Esophagus squamous epithelium (tissue), 5 donors: ENCODE results near the gene ANK3. TPM values are rescaled to one million over a fixed set of nuclear protein-coding genes. Genes with fewer than 3 reads are reported as not detected.

Experiments used
- DNase-seq: peaks from one replicate; lab custom pipeline; 2025; lab: John Stamatoyannopoulos, UW
- H3K27ac ChIP-seq, 4 donors: fragments of 200-600 bp; sonication (generic); one replicate each; pipeline ENCODE4 v1.5.1; 2016 to 2019; ENCODE audit warnings: mild to moderate bottlenecking in 1 of 4
- H3K27me3 ChIP-seq, 4 donors: fragments of 200-600 bp; sonication (generic); 1 replicate in 3 of 4; 2 replicates in 1 of 4; pipeline versions ENCODE4 v1.5.1 to v1.6.0; 2017 to 2021; ENCODE audit warnings: antibody characterized with exemption in 1 of 4
- H3K36me3 ChIP-seq, 3 donors: fragments of 200-600 bp; sonication (generic); one replicate each; pipeline ENCODE4 v1.5.1; 2016 to 2019
- H3K4me1 ChIP-seq, 3 donors: fragments of 200-600 bp; sonication (generic); one replicate each; pipeline ENCODE4 v1.5.1; 2017 to 2019
- H3K4me3 ChIP-seq, 4 donors: fragments of 200-600 bp; sonication (generic); 1 replicate in 3 of 4; 2 replicates in 1 of 4; pipeline ENCODE4 v1.5.1; 2016 to 2019; ENCODE audit warnings: mild to moderate bottlenecking in 2 of 4, moderate library complexity in 1 of 4
- H3K9me3 ChIP-seq, 3 donors: fragments of 200-600 bp; sonication (generic); one replicate each; pipeline ENCODE4 v1.5.1; 2016 to 2019
- POLR2A ChIP-seq, 4 donors: fragments of 450-650 bp; IDR thresholded peaks; one replicate each; pipeline ENCODE4 v1.6.1; 2017; ENCODE audit warnings: antibody characterized with exemption in 4 of 4, mild to moderate bottlenecking in 4 of 4, moderate library complexity in 3 of 4
- whole genome bisulfite sequencing, 2 donors: methylation state at CpG; one replicate each; pipeline ENCODE4 v1.1.5; 2018; 5-methylcytosine and 5-hydroxymethylcytosine counted together
- intact Hi-C: fragments of 100-400 bp; cut with DNase I; formaldehyde crosslinking; loops from one replicate; pipeline ENCODE4 v1.15.0; 2022
- total RNA-seq, 4 donors: library from RNA; depleted of rRNA; stranded (reverse); fragments of >200 nt; gene quantifications; one replicate each; pipeline ENCODE4 v1.1.0, GENCODE V29; 2016
- TF ChIP-seq, protein P1 (sequence below), 6 experiments: fragments of 450-650 bp in 4 of 6; fragments of 200-600 bp in 2 of 6; sonication (generic) in 2 of 6; IDR thresholded peaks; one replicate each; pipeline ENCODE4 v1.5.1; 2016 to 2019; ENCODE audit warnings: antibody characterized with exemption in 6 of 6, mild to moderate bottlenecking in 4 of 6, moderate library complexity in 4 of 6
- donor health status: DM: yes; HTN: yes; CAD: no.

ANK3 gene
- total RNA-seq, 4 donors from 2014 or later = 23.1 to 59.1 (median 33.0) TPM

DNA sequence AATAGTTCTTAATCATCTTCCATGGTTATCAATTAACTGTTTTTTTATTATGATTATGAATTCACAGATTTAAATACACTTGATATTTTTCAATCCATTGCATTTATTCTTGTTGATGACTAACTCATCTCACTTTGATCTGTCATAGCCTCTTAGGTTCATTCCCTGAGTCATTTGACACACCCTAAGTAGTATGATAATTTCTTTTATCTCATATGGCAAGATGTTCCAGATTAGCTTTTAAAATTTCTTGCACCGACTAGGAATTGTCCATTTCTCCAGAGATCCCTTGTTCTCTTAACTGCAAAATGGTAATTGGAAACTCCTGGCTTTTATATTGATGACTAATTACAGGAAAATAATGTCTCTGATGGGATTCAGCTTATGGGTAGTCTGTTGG is 395.7 kb downstream of the ANK3 start:
- TF ChIP-seq, protein P1, sequence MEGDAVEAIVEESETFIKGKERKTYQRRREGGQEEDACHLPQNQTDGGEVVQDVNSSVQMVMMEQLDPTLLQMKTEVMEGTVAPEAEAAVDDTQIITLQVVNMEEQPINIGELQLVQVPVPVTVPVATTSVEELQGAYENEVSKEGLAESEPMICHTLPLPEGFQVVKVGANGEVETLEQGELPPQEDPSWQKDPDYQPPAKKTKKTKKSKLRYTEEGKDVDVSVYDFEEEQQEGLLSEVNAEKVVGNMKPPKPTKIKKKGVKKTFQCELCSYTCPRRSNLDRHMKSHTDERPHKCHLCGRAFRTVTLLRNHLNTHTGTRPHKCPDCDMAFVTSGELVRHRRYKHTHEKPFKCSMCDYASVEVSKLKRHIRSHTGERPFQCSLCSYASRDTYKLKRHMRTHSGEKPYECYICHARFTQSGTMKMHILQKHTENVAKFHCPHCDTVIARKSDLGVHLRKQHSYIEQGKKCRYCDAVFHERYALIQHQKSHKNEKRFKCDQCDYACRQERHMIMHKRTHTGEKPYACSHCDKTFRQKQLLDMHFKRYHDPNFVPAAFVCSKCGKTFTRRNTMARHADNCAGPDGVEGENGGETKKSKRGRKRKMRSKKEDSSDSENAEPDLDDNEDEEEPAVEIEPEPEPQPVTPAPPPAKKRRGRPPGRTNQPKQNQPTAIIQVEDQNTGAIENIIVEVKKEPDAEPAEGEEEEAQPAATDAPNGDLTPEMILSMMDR (IDR thresholded peaks at IDR 0.05) = no peak
- no peak for TF ChIP-seq POLR2A (IDR thresholded peaks at IDR 0.05)
- Histone ChIP-seq H3K4me3 (no peak overlapping the region), H3K4me1 (peaks cover 6 to 69% (median 12%) of the 10 kb centered on the region in 3 donors), H3K27ac (peak overlapping the region in 2 of 4 donors; percentile 35 to 47), H3K36me3 (no peaks in the 10 kb centered on the region), H3K9me3 (no peaks in the 10 kb centered on the region), H3K27me3 (no peaks in the 10 kb centered on the region)
- 30 to 42% methylated on average over 1 of the region's 1 CpG for WGBS, 2 donors
- DNase-seq = no peak
- intact Hi-C loops = no loop called here

DNA sequence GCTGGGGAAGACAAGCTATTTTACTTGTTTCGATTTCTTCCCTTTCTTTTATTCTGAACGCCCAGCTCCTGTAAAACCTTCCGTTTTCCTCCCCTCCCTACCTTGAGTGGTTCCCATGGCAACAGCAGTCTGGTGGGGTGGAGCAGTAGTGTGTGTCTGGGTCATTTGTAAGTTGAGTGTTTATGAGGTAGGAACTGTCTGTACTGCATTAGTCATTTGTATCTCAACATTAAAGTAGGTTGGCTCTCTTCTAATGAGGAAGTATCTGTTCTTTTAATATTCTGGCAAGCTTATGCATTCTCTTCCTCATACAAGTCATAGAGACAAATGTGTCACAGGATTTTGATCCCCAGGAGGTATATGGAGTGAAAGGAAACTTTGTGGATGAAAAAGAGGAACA is 398.0 kb downstream of the ANK3 start:
- Histone ChIP-seq H3K27me3 (no peaks in the 10 kb centered on the region), H3K4me3 (peak overlapping the region in 2 of 4 donors; percentile 0 to 21), H3K4me1 (peaks cover 6 to 58% (median 9%) of the 10 kb centered on the region in 3 donors), H3K9me3 (no peaks in the 10 kb centered on the region), H3K36me3 (no peaks in the 10 kb centered on the region), H3K27ac (peak overlapping the region; percentile 67 to 87 (median 76))
- no peak for DNase-seq
- intact Hi-C loops = no loop called here
- WGBS, 2 donors = 10% methylated on average over 3 of the region's 3 CpGs
- TF ChIP-seq, protein P1 (IDR thresholded peaks at IDR 0.05) = no peak
- TF ChIP-seq POLR2A (IDR thresholded peaks at IDR 0.05) = no peak

DNA sequence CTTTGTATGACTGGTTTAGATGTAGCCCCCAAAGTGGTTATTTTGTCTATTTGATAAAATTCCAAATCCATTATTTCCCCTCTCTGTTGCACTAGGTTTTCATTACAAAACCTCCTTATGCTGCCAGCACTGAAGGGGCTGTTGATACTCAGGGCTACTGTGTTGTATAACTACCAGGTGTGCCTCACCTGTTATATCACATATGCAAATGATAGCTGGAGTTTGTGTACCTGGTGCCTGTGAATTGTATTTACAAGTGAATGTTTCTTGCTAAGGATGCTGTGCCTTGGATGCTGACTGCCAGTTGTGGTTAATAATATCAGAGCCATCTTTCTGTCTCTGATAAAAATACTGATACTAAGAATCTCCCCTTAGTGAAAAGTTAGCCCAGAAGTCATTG is 398.6 kb downstream of the ANK3 start:
- intact Hi-C loops = no loop called here
- H3K27me3 ChIP-seq = no peaks in the 10 kb centered on the region
- H3K4me1 ChIP-seq = peaks cover under 1 to 52% (median 4%) of the 10 kb centered on the region in 3 donors
- TF ChIP-seq, protein P1 (IDR thresholded peaks at IDR 0.05) = no peak
- no peak for TF ChIP-seq POLR2A (IDR thresholded peaks at IDR 0.05)
- H3K36me3 ChIP-seq = no peaks in the 10 kb centered on the region
- H3K27ac ChIP-seq = peak overlapping the region in 3 of 4 donors; percentile 50 to 87 (median 84)
- peak overlapping the region in 1 of 4 donors; percentile 0 for H3K4me3 ChIP-seq
- H3K9me3 ChIP-seq = no peaks in the 10 kb centered on the region
- no peak for DNase-seq

DNA sequence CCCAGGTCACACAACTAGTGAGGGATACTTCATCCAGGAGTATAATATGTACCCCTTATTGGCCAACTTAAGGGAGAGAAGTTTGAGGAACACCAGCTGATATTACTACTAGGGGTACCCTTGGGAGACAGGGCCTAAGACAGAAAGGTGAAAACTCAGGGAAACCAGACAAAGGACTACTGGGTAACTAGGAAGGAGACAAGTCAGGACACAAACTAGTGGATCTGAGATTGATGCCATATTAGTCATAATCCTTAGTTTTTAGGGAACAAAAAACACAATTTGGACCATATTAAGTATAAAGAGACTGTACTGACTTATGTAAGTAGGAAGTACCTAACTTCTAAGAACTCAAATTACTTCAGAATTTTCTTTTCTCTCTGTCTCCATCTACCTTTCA is 404.0 kb downstream of the ANK3 start:
- Histone ChIP-seq H3K4me1 (peaks cover 0 to 8% (median 0%) of the 10 kb centered on the region in 3 donors), H3K9me3 (no peaks in the 10 kb centered on the region), H3K27me3 (no peaks in the 10 kb centered on the region), H3K27ac (no peak overlapping the region), H3K4me3 (no peak overlapping the region), H3K36me3 (no peaks in the 10 kb centered on the region)
- no peak for DNase-seq
- intact Hi-C loops = no loop called here
- TF ChIP-seq POLR2A (IDR thresholded peaks at IDR 0.05) = no peak

DNA sequence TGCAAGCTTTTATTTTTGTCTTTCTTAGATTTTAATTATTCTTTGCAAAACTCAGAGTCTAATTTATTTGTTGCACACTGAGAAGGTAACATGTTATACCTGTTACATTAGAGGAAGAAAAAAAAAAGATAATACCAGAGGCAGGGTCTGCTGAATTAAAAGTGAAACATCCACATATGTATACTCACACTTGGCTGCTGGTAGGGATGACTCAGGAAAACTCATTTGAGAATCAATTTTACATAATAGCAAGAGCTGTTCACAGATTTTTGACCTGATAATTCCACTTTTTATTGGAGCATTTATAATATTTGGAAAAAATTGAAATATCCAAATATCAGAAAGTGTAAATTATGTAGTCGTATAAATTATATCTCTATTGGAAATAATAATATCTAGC is 405.3 kb downstream of the ANK3 start:
- no peaks in the 10 kb centered on the region for H3K27me3 ChIP-seq
- TF ChIP-seq POLR2A (IDR thresholded peaks at IDR 0.05) = no peak
- TF ChIP-seq, protein P1 (IDR thresholded peaks at IDR 0.05) = no peak
- H3K9me3 ChIP-seq = no peaks in the 10 kb centered on the region
- intact Hi-C loops = no loop called here
- 84 to 93% methylated on average over 1 of the region's 1 CpG for WGBS, 2 donors
- H3K4me3 ChIP-seq = no peak overlapping the region
- DNase-seq = no peak
- no peak overlapping the region for H3K27ac ChIP-seq
- no peaks in the 10 kb centered on the region for H3K36me3 ChIP-seq
- peaks cover 0 to 8% (median 0%) of the 10 kb centered on the region in 3 donors for H3K4me1 ChIP-seq

DNA sequence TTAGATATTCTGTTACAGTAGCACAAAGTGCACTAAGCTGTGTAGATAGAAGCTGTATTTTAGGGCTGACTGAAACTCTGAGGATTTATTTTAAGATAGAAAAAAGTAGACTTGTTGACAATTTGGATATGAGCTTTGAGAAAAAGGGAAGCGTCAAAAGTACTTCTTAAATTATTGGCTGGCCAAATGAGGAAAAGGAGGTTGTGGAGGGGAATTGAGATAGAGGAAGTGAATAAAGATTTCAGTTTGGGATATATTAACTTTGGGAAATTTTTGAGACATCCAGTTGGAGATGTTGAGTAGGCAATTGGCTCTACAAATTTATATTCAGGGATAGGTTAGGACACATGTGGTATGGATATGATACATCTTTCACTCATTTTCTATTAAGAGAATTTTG is 409.3 kb downstream of the ANK3 start:
- H3K4me1 ChIP-seq = peaks cover 0 to 4% (median 0%) of the 10 kb centered on the region in 3 donors
- intact Hi-C loops = no loop called here
- no peaks in the 10 kb centered on the region for H3K27me3 ChIP-seq
- no peak overlapping the region for H3K4me3 ChIP-seq
- peaks cover 0 to 20% (median 18%) of the 10 kb centered on the region in 3 donors for H3K9me3 ChIP-seq
- TF ChIP-seq, protein P1 (IDR thresholded peaks at IDR 0.05) = no peak
- TF ChIP-seq POLR2A (IDR thresholded peaks at IDR 0.05) = no peak
- no peak overlapping the region for H3K27ac ChIP-seq
- 85 to 94% methylated on average over 1 of the region's 1 CpG for WGBS, 2 donors
- no peak for DNase-seq
- no peaks in the 10 kb centered on the region for H3K36me3 ChIP-seq
